ENCODE measurements around the gene BMP2. TPM values are rescaled to one million over a fixed set of nuclear protein-coding genes. Genes with fewer than 3 reads are reported as not detected.

The BMP2 gene
- polyA plus RNA-seq, 10 donors: 2.2 to 8.5 (median 2.9) TPM

GRCh38 chr20:6829510-6830116, 62.1 kb downstream of the BMP2 start:
- no peak for DNase-seq

Data from muscle of back (tissue), 11 donors.